PC-9 (cell line): Measurements from ENCODE around the gene SMG6. TPM values are rescaled to one million over a fixed set of nuclear protein-coding genes. Genes with fewer than 3 reads are reported as not detected.
A peak's percentile ranks its signal among the peaks of the same experiment; 100 is the strongest.

Experiments used
- BruUV-seq: library from RNA; stranded (reverse); fragments of 400-500 nt; replicated peaks from 2 replicates; lab custom pipeline; 2021; lab: Mats Ljungman, UMichigan
- CTCF ChIA-PET: fragments of 300-600 bp; sonication (Branson Sonifier 250); formaldehyde crosslinking; loops from one replicate; lab custom pipeline; 2022; ENCODE audit warnings: antibody characterized with exemption; lab: Charles Lee
- POLR2A ChIA-PET: fragments of 300-600 bp; sonication (Branson Sonifier 250); formaldehyde crosslinking; loops from one replicate; lab custom pipeline; 2022; ENCODE audit warnings: antibody characterized with exemption; ENCODE audit not compliant: unreplicated experiment; lab: Charles Lee
- DNase-seq, 2 experiments: peaks; one replicate each; pipeline versions ENCODE4 v3.0.0 to v3.0.0-alpha.2; 2015 to 2022; ENCODE audit warnings: mixed read lengths in 1 of 2
- H2AFZ ChIP-seq: fragments of 200-600 bp; sonication (generic); 2 replicates; pipeline ENCODE4 v1.8.1; 2017; ENCODE audit warnings: antibody characterized with exemption
- H3F3A ChIP-seq: fragments of 200-600 bp; sonication (generic); 2 replicates; pipeline ENCODE4 v1.8.1; 2017; ENCODE audit warnings: antibody characterized with exemption, mild to moderate bottlenecking, low read depth; ENCODE audit not compliant: insufficient read depth
- H3K27ac ChIP-seq: fragments of 200-600 bp; sonication (generic); 2 replicates; pipeline ENCODE4 v1.6.1; 2016; ENCODE audit warnings: mixed run types
- H3K27me3 ChIP-seq: fragments of 200-600 bp; sonication (generic); 2 replicates; pipeline ENCODE4 v1.6.1; 2016; ENCODE audit warnings: low read depth, mixed run types; ENCODE audit not compliant: insufficient read depth
- H3K36me3 ChIP-seq: fragments of 200-600 bp; sonication (generic); 2 replicates; pipeline ENCODE4 v1.6.1; 2016; ENCODE audit warnings: low read depth, mixed run types
- H3K4me1 ChIP-seq: fragments of 200-600 bp; sonication (generic); replicated peaks from 2 replicates; pipeline ENCODE4 v1.6.1; 2016; ENCODE audit warnings: mixed run types; ENCODE audit not compliant: insufficient read depth
- H3K4me2 ChIP-seq: fragments of 200-600 bp; sonication (generic); 2 replicates; pipeline ENCODE4 v1.6.1; 2017; ENCODE audit warnings: mixed run types
- H3K4me3 ChIP-seq: fragments of 200-600 bp; sonication (generic); 2 replicates; pipeline ENCODE4 v1.6.1; 2016; ENCODE audit warnings: mixed run types
- H3K79me2 ChIP-seq: fragments of 200-600 bp; sonication (generic); 2 replicates; pipeline ENCODE4 v1.6.1; 2017; ENCODE audit warnings: low read depth, mixed run types
- H3K9me2 ChIP-seq: fragments of 200-600 bp; sonication (generic); 2 replicates; pipeline ENCODE4 v1.8.1; 2017; ENCODE audit warnings: mild to moderate bottlenecking; ENCODE audit not compliant: insufficient read depth
- H3K9me3 ChIP-seq: fragments of 200-600 bp; sonication (generic); 2 replicates; pipeline ENCODE4 v1.8.1; 2016; ENCODE audit warnings: low read depth; ENCODE audit not compliant: insufficient read depth
- H4K20me1 ChIP-seq: fragments of 200-600 bp; sonication (generic); 2 replicates; pipeline ENCODE4 v1.8.1; 2017; ENCODE audit not compliant: insufficient read depth
- CTCF ChIP-seq: fragments of 200-600 bp; sonication (generic); conservative IDR thresholded peaks from 2 replicates; pipeline ENCODE4 v1.6.1; 2017; ENCODE audit warnings: mixed run types, antibody characterized with exemption, mild to moderate bottlenecking, moderate library complexity
- EZH2 ChIP-seq: fragments of 200-600 bp; sonication (generic); IDR thresholded peaks from 2 replicates; pipeline ENCODE4 v1.8.0; 2017; ENCODE audit warnings: antibody characterized with exemption, low read depth
- intact Hi-C: fragments of 100-400 bp; cut with micrococcal nuclease; formaldehyde crosslinking; loops from one replicate; pipeline ENCODE4 v1.10.0; 2022; ENCODE audit not compliant: unreplicated experiment
- total RNA-seq: library from RNA; stranded (reverse); gene quantifications from 2 replicates; pipeline ENCODE4 v1.2.3, GENCODE V29; 2021

The SMG6 gene
- total RNA-seq, 1 experiment from 2014 or later: 43.1 TPM

- peak overlapping the region; percentile 89 for H2AFZ ChIP-seq
- ChIA-PET POLR2A (interaction anchor here (0.5 to 0.7 kb wide), 2 partner anchors 278 to 697 kb away, joined by 3 to 4 read pairs; partner anchors contain the start of genes SMG6 and SRR), CTCF (interaction anchor here (0.6 to 2.0 kb wide), 11 partner anchors 12 to 1602 kb away, joined by 3 to 31 read pairs (median 3); no protein-coding TSS in a partner anchor)
- no TSS peak for BruUV-seq
- H3K27ac ChIP-seq: no peak overlapping the region
- DNase-seq: peak; percentile 40 to 77
- peaks cover 16% of the 10 kb centered on the region; the same call in 1 of the 2 replicates for H3F3A ChIP-seq
- H4K20me1 ChIP-seq: 0 out of 2 replicates have a peak, but pooled peaks cover 1% of the 10 kb centered on the region
- peaks cover 11% of the 10 kb centered on the region for H3K4me1 ChIP-seq
- H3K4me2 ChIP-seq: peak overlapping the region; percentile 96
- H3K4me3 ChIP-seq: peak overlapping the region; percentile 68
- intact Hi-C loops: loop anchor here (1.0 kb wide), 1 partner anchor 117 kb away; no protein-coding TSS in a partner anchor
- no peaks in the 10 kb centered on the region for H3K36me3 ChIP-seq
- no peaks in the 10 kb centered on the region for H3K9me3 ChIP-seq
- peaks cover 28% of the 10 kb centered on the region for H3K27me3 ChIP-seq
- H3K79me2 ChIP-seq: peaks cover under 1% of the 10 kb centered on the region; the same call in 1 of the 2 replicates
- TF ChIP-seq CTCF (peak; percentile 82), EZH2 (peak; percentile 75; the same call in 1 of the 2 replicates)
- no peaks in the 10 kb centered on the region for H3K9me2 ChIP-seq
Observed at GRCh38 chr17:2025622-2026309, 277.8 kb downstream of the SMG6 start.

GRCh38 chr17:2025220-2025621 lies 278.4 kb downstream of the SMG6 start, which contains the start of gene RTN4RL1:
RTN4RL1 (minus strand) TSS chr17:2025334; CDS start chr17:2024865, 469 bp downstream.
- H4K20me1 ChIP-seq: no peaks in the 10 kb centered on the region
- H3K79me2 ChIP-seq: no peaks in the 10 kb centered on the region
- no peaks in the 10 kb centered on the region for H3K36me3 ChIP-seq
- H3K27me3 ChIP-seq: peaks cover 28% of the 10 kb centered on the region
- peaks cover 16% of the 10 kb centered on the region; the same call in 1 of the 2 replicates for H3F3A ChIP-seq
- H3K9me2 ChIP-seq: no peaks in the 10 kb centered on the region
- H3K4me3 ChIP-seq: peak within 1 kb of the TSS; percentile 68
- peak within 1 kb of the TSS; percentile 89 for H2AFZ ChIP-seq
- no peak within 1 kb of the TSS for H3K27ac ChIP-seq
- CTCF ChIA-PET: interaction anchor here (0.6 to 2.0 kb wide), 6 partner anchors 12 to 1601 kb away, joined by 3 to 31 read pairs (median 3); no protein-coding TSS in a partner anchor
- DNase-seq: peak; percentile 51 to 60
- TF ChIP-seq CTCF (no peak), EZH2 (no peak)
- no peaks in the 10 kb centered on the region for H3K9me3 ChIP-seq
- H3K4me2 ChIP-seq: peak within 1 kb of the TSS; percentile 96
- peaks cover 10% of the 10 kb centered on the region; the same call in 1 of the 2 replicates for H3K4me1 ChIP-seq
- intact Hi-C loops: no loop called here
- no TSS peak for BruUV-seq
- POLR2A ChIA-PET: interaction anchor here (0.5 kb wide), 2 partner anchors 278 to 778 kb away, joined by 3 read pairs; partner anchors contain the start of genes SMG6 and SRR

DNA sequence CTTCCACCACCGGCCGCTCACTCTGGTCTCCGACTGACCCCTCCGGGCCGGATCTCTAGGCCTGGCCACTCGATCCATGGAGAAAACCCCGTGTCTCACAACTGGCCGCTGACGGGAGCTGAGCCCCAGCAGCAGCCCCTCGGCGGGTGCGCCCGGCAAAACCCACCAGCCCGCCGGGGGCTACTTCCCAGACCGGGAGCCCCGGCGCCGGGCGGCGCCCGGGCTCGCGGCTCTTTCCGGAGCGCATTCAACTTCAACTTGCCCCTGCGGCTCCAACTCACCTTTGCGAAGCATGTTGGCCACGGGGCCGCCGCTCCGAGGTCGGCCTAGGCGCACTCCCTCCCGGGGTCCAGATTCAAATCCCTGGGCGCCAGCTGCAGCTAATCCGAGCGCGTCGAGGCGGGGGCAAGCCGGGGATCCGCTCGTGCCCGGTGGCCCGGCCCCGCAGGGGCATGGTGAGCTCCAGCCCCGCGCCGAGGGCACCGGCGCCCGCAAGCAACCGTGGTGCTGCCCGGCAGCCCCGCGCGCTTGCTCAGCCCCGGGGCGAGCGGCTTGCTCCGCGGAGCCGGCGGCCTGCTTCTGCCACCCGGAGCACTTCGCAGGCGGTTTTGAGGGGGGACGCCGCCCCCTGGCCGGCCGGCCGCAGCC lies 278.9 kb downstream of the SMG6 start:
- POLR2A ChIA-PET: interaction anchor here (0.5 kb wide), 1 partner anchor 779 kb away, joined by 3 read pairs; no protein-coding TSS in a partner anchor
- Histone ChIP-seq H3K4me3 (peak overlapping the region; percentile 68; the same call in 1 of the 2 replicates), H3K9me3 (no peaks in the 10 kb centered on the region), H3K27me3 (peaks cover 31% of the 10 kb centered on the region), H3K4me2 (peak overlapping the region; percentile 96), H3K79me2 (no peaks in the 10 kb centered on the region), H3K36me3 (no peaks in the 10 kb centered on the region), H2AFZ (peak overlapping the region; percentile 89), H3K9me2 (no peaks in the 10 kb centered on the region), H3F3A (peaks cover 16% of the 10 kb centered on the region; the same call in 1 of the 2 replicates), H3K4me1 (peaks cover 10% of the 10 kb centered on the region; the same call in 1 of the 2 replicates), H4K20me1 (no peaks in the 10 kb centered on the region), H3K27ac (no peak overlapping the region)
- DNase-seq: peak in 1 of 2 experiments; percentile 27
- no peak; the same call in 1 of the 2 replicates for TF ChIP-seq EZH2
- TF ChIP-seq CTCF: no peak
- CTCF ChIA-PET: interaction anchor here (1.1 to 2.0 kb wide), 3 partner anchors 11 to 115 kb away, joined by 3 to 31 read pairs (median 3); no protein-coding TSS in a partner anchor
- intact Hi-C loops: no loop called here
- BruUV-seq: no TSS peak
